Measurements from ENCODE around the gene ADORA2B.
A peak's percentile ranks its signal among the peaks of the same experiment; 100 is the strongest.
"Not testable (repeated sequence)": the region's sequence is repeated elsewhere in the genome, so short reads cannot be mapped to it uniquely, and the experiment has no call there.

The ADORA2B gene

DNA sequence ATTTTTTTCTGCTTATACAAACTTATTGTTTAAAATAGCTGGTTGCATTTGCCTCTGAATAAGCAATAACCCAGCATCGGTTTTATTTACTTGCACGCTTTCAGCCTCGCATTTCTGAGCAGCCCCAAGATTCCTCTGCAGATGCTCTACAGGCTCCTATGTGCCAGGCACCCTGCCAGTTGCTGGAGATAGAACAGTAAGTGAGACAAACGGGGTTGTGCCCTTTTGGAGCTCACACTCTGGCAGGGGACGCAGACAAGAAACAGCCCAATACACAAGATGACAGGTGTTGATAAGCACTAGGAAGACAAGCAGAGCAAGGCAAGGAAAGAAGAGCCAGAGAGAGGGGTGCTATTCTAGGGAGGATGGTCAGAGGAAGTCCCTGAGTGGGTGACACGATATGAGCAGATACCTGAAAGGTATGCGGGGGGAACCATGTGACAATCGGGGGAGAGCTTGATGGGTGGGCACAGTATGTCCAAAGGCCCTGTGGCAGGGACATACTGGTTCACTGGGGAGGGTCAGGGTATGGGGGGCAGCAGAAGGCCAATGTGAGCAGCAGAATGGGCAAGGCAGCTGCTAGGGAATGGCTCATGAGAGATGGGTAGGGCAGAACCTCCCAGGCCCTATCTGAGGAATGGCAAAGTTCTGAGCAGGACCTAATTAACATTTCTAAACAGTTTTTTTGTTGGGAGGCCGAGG lies 18.7 kb upstream of the ADORA2B start:
- no peak for DNase-seq

DNA sequence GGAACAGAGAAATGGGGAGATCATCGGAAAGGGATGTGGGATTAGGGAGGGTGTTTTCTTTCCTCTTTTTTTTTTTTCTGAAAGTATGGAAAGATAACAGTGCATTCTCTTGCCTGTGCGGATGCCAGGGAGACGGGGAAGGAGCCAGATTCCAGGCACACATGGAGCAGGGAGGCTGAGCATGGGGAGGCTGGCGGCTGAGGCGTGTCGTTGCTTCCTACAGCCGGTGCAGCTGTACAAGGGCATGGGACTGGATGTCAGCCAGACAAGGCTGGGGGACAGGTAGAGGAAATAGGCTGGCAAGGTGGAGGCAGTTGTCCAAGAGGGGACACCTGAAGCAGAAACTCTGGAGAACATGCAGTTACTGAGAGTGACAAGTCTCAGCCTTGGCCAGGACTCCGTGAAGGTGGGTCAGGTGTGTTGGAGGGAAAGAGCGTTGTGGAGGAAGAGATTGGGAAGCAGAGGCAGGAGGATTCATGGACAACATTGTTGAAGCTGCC lies 16.6 kb upstream of the ADORA2B start:
- no peak for DNase-seq

DNA sequence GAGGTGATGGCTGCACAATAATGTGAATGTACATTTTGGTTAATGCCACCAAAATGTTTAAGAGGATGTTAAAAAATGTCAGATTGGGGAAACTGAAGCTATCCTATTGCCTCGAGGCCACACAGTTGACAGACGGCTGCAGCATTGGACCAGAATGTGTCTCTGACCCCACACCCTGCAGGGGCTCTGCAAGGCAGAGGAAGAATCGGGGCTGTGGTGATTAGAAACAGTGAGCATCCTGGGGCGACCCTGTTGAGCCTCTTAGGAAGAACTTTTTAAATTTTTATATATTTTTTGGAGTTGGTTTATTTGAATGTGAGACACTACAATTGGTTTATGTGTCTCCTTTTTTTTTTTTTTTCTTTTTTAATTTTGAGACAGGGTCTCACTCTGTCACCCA lies 15.0 kb upstream of the ADORA2B start:
- no peak for DNase-seq

DNA sequence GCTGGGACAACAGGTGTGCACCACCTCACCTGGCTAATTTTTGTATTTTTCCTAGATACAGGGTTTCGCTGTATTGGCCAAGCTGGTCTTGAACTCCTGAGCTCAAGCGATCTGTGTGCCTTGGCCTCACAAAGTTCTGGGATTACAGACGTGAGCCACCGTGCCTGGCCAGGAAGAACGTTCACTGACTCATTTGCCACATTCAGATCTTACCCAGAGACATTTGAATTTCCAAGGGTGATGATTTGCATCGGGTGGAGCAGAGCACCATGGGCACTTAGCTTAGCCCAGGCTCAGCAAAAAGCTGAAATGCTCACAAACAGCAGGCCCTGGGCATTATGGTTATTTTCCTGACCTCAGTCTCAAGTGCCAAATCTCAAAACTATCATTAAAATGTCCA lies 14.5 kb upstream of the ADORA2B start:
- no peak for DNase-seq

DNA sequence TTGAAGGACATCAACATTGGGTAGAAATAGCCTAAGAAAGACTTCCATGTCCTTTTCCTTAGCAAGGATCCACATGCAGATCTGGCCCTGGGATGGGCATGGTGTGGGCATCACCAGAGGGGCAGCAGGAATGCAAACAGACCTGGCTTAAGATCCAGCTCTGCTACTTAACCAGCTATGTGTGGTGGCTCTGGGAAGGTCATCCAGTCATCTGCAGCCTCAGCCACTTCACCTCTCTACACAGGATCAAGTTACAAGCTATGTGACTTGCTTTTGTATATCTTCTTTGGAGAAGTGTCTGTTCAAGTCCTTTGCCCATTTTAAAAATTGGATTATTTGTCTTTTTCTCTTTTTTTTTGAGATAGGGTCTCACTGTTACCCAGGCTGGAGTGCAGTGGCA lies 13.5 kb upstream of the ADORA2B start:
- DNase-seq: no peak

DNA sequence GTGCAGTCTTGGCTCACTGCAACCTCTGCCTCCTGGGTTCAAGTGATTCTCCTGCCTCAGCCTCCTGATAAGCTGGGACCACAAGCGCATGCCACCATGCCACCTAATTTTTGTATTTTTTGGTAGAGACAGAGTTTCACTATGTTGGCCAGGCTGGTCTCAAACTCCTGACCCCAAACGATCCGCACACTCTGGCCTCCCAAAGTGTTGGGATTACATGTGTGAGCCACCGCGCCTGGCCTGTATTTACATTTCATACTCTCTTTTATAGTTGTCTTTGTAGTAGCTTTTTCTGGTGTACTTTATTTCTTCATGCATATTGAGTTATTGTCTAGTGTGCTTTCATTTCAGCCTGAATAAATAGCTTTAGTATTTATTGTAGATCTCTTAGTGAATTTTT lies 10.1 kb upstream of the ADORA2B start:
- DNase-seq: no peak

DNA sequence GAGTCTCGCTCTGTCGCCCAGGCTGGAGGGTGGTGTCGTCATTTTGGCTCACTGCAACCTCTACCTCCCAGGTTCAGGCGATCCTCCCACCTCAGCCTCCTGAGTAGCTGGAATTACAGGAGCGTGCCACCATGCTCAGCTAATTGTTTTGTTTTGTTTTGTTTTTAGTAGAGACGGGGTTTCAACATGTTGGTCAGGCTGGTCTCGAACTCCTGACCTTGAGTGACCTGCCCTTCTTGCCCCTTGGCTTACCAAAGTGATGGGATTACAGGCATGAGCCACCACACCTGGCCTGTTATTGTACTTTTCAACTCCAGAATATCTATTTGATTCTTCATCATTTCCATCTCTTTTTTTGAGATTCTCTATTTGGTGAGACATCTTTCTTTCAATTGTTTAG lies 9.0 kb upstream of the ADORA2B start:
- no peak for DNase-seq

DNA sequence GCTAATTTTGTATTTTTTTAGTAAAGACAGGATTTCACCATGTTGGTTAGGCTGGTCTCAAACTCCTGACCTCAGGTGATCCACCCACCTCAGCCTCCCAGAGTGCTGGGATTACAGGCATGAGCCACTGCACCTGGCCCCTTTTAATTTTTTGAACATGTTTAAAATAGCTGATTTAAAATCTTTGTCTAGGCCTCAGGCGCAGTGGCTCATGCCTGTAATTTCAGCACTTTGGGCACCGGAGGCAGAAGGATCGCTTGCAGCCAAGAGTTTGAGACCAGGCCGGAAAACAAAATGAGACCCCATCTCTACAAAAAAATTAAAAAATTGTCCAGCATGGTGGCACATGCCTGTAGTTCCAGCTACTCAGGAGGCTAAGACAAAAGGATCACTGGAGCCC lies 8.4 kb upstream of the ADORA2B start:
- DNase-seq: not testable (repeated sequence)

DNA sequence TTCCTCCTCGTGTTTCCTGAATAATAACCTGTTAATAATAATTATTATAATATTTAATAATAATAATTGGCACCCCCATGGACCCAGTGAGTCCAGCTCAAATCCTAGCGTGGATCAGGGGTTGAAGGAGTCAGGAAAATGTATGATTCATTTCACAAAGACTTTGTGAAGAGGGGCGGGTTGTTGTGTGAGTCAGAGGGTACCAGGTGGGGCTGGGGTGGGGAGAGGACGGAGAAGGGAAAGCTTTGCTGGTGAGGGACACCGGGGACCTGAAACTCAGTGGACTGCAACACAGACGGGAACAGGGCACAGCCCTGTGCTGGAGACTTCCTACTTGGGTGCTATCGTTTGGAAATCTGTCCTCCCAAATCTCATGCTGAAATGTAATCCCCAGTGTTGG lies 3.1 kb upstream of the ADORA2B start:
- DNase-seq: peak; percentile 49

DNA sequence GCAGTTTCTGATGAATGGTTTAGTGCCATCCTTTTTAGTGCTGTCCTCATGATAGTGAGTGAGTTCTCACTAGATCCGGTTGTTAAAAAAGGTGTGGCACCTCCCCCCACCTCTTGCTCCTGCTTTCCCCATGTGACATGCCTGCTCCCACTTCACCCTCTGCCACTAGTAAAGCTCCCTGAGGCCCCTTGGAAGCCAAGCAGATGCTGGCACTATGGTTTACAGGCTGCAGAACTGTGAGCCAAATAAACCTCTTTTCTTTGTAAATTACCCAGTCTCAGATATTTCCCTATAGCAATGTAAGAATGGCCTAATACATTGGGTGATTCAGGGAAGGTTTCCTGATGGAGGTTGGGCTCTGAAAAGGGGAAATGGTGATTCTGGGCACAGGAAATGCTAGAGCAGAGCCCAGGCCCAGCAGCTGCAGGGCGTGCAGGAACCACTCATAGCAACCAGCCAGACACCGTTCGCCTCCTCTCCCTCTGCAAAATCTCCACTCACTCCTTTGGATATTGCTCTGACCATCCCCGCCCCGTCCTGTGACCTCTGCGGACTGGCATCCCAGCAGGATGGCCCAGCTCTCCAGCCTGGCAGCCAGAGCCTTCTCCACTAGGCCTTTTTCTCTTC lies 2.6 kb upstream of the ADORA2B start:
- DNase-seq: peak; percentile 34

DNA sequence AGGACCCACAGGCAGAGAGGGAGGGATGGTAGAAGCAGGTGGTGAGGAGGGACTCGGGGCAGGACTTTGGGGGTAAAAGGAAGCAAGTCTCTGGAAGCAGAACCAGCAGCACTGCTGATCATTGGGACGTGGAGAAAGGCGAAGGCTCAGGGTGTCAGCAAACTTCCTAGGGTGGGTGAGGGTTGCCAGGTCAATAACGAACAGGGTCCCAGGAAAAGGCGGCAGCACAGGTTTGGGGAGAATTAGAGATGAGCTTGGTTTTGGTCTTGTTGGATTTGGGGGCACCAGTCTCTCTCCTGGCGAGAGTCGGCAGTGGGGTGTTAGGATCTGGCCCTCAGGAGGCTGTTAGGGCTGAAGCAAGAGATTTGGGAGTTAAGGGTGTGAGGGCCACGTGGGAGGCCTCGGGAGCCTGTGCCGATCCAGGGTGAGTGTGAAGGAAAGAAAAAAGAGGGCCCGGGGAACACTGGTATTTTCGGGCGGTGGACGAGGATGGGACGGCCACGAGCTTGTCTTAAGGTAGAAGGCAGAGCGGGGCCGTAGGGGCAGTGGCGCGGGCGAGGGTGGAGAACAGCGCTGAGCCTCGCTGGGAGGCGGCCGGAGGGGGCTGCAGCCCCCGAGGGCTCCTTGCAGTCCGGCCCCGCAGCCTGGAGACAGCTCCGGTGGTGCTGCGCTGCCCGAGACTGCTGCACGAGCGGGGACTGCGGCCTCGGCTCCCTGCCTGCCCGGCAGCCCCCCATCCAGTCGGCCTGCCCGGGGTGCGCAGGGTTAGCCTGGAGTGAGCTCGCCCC lies 765 bp upstream of the ADORA2B start:
- no peak for DNase-seq

DNA sequence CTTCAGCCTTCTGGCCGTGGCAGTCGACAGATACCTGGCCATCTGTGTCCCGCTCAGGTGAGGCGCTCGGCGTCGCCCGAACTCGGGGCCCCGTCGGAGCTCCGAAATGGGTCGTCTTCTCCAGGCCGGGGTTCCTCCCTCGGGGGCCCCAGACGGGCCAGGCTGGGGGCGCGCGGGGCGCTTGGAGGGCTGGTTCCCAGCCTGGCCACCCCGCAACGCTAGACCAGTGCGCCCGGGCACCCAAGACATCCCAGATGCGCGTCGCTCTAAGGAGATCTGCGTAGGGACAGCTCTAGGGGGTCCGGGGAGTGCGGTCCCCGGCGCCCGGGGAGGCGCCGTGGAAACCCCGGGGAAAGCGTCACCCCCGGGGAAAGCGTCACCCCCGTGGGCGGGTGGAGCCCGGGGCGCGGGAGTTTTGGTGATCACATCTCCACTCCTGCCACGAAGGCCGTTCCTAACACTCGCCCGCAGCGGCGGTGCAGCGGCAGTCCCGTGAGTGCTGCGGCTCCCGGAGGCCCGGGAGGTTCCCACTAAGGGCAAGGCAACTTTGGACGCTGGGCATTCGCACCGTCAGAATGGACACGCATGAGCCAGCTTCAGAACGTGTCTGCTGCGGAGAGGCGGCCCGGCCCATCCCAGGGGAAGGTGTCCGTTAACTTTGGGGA lies 729 bp downstream of the ADORA2B start:
- DNase-seq: peak; percentile 37

DNA sequence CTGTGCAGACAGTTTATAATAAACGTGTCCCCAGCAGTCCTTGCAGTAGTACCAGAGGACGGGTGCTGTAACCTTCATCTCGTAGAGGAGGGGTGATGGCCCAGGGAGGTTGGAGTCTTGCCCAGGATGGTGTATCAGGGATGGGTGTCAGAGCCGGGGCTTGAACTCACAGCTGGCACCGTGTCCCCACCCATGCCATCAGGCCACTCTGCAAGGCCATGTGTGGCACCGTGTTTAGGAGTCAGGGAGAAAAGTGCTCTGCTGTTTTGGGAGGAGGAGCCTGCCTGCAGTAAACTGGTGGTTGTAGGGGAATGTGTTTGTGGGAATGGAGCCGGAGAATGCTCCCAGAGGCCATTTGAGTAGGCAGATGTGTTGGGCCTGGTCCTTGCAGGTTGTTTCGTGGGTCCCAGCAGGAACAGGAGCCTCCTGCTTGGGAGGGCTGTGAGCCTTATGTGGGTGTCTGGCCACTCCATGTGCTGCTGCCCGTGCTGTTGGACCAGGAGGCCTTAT lies 1.7 kb downstream of the ADORA2B start:
- peak; percentile 64 for DNase-seq

DNA sequence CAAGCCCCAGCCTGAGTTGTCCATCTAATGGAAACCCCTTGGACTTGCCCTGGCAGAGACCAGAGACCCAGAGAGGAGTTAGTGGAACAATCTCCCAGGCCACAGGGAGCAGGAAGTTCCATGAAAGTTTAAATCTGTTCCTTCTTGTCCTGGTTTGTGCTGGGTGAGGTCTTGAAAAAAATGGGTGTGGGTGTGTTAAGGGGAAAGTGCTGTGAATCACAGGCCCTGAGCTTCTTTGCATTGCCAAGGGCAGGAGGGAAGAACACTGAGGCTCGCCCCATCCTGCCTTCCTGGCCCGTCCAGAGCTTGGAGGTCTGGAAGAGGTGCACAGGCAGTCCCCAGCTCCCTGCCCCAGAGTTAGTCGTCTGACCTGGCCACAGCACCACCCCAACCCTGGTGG lies 2.3 kb downstream of the ADORA2B start:
- DNase-seq: peak; percentile 64

DNA sequence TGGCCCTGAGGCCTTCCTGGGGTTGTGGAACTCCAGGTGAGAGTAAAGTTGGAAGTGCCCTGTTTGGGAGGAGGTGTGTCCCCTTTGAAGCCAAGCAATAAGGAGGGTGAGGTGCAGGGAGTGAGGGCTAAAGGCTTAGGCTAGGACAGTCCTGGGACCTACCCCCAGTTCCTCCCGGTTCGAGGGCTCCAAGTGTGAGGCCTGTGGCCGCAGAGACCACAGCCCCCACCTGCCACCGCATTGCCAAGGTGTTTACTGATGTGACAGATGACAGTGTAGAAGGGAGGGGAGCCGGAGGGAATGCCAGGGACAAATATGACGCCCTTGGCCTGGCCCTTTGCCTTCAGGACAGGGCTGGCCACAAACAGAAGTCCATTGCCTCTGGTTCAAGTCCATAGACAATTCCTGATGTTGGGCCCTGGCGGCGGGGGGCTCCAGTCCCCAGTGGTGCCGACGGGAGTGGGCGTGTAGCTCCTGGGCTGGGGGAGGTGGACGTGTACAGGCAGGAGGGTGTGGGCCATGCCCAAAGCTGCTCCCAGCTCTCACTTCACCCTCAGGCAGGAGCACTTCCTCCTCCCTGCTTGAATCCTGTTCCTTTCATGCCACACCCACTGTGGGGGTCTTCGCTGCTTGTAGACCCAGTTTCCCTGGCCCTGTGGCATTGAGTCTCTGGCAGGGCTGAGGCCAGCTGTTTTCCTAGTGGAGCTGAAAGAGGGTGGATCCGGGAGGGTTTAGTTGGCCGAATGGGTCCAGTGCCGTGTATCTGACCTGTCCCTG lies 3.2 kb downstream of the ADORA2B start:
- no peak for DNase-seq

DNA sequence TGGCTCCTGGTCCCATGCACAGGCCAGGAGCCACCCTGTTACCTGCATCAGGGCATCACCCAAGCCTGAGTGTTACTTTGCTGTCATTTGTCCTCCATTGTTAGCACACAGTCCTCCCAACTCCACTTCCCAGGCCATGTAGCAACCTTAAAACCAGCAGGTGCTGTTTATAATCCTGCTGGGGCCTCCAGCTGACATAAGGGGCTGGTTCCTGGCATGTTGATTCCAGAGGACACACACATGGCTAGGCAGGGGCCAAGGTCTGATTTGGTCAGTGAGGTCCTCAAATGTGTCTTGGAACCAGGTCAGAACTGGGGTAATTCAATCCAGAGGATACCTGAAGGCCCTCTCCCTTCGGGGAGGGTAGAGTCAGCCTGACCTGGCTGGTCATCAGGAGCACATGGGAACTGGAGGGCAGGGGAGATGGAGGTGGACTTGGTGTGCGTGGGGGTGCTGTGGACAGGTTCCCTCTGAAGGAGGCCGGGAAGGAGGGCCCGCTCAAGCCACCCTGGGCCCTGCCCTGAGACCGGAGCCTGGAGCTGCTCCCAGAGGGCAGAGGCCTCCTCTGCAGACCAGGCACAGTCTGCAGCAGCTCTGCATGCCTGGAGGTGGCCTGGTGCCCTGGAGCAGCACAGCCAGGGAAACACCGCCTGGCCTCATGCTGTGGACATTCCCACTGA lies 6.6 kb downstream of the ADORA2B start:
- DNase-seq: no peak

DNA sequence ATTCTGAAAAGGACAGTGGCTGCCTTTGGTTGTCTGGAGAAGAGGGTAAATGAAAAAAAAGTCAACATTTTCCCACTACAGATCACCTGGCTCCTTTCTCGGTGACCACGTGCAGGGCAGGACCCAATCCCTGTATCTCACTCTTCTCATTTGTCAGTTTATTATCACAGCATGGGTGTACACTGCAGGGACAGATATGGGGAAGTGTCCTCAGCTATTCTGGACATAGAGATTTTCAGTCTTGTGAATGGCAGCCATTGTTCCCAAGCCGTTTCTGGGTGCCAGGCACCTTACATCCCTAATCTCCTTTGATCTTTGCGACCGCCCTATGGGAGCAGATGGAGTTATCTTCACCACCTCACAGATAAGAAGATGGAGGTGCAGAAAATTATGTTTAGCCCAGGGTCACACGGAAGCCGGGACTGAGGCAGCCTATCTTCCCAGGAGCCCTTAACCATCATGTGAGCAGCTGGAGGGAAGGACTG lies 7.2 kb downstream of the ADORA2B start:
- DNase-seq: no peak

DNA sequence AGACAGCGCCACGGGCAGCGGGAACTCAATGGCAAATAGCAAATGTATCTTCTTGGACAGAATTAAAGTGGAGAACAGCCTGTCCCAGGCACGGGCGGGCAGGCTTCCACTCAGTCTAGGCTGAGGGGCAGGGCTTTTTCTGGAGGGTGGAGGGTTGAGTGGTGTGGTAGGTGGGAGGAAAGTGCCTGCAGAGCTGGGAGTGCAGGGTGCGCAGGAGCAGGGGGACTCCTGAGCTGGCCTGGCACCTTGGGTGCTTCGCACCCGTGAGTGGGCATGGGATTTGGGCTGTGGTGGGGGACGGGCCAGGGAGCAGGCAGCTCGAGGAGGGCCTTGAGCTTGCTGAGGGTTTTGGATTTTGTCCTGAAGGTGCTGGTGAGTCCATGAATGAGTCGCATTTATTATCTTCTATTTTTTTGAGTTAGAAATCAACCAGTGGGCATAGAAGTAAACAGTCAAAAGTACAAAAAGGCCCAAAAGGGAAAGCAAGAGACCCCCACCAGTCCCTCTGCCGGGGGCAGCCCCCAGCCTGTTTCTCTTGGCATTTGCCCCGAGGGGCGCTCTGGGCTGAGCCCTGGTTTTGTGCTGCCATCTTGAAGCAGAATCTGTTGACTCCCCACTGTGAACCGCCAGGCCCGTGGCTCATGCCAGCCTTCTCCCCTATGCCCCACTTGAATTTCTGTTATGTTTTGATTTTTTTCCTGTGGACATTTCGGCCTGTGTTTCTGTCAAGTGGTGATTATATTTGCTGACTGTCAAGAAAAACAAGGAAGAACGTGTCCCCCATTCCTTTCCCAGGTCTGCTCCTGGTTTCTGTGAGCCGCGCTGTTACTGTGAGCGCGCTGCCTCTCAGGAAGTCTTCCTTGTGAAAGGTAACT lies 8.2 kb downstream of the ADORA2B start:
- no peak for DNase-seq

DNA sequence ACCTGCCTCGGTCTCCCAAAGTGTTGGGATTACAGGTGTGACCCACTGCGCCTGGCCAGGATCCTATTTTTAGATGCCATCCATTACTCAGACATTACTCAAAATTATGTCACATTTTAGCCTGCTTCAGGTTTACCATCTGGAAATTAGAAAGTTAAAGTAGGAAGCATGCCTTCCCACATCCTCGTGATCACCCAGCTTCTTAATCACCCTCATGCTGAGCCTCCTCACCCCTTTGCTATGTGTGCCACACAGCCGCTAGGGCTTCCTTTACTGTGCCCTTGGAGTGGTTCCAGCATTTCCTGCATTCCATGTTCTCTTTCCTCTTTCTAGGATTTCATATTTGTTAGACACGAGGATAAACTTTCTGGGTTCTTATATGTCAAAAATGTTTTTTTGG lies 9.3 kb downstream of the ADORA2B start:
- DNase-seq: peak; percentile 99

DNA sequence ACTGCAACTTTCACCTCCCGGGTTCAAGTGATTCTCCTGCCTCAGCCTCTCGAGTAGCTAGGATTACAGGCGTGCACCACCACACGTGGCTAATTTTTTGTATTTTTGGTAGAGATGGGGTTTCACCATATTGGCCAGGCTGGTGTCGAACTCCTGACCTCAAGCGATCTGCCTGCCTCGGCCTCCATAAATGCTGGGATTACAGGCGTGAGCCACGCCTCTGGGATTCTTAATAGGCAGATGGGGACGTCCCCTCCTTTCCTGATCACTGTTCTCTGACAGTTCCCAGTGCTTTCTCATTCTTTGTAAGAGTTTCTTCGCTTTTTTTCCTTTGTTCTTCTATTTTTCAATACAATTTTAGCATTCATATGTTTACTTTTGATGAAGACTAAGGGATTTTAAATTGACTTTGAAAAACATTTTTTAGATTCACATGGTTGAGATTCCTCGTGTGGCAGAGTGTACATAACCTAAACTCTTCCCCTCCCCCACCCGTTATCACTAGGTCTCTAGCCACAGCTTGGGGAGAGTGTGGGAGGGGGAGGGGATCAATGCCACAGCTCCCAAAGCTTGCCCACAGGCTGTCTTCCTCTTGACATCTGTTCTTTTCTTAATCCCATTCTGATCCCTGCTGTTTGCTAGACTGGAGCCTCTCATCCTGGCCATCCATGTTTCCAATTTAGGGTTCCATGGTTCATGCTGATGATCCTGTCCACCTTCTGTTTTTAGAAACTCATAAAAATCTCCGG lies 11.0 kb downstream of the ADORA2B start:
- DNase-seq: no peak

All from EL (cell line).